OCI-LY1 (cell line): ENCODE data around the gene OLFML2B.

Experiments used
- EZH2 ChIP-seq: fragments of 200-600 bp; sonication (generic), shearing (Covaris generic); IDR thresholded peaks from 2 replicates; pipeline ENCODE4 v1.8.0; 2017; ENCODE audit warnings: borderline replicate concordance, mixed run types, mild to moderate bottlenecking, antibody characterized with exemption, low read length, moderate library complexity, mixed read lengths
- TF ChIP-seq, protein P1 (sequence below): fragments of 200-600 bp; sonication (generic), shearing (Covaris generic); IDR thresholded peaks from 2 replicates; pipeline ENCODE4 v1.5.1; 2017; ENCODE audit warnings: mild to moderate bottlenecking, antibody characterized with exemption, low read length, moderate library complexity, mixed read lengths

DNA sequence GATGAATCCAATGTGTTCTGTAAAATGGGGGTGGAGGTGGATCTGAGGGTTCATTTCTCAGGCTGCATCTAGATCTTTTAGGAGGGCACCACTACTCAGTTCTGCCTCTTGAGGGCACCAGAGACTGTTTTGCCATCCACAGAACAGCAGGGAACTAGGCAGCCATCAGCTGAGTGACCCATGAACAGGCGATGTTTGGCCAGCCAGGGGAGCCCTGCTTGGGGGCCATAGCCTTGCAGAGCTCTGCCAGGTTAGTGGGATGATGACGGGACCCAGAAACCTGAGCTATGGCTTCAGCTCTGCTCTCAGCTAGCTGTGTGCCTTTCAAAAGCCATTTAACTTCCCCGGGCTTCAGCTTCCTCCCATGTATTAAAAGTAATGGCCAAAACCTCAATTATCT lies 32.4 kb upstream of the OLFML2B start:
- TF ChIP-seq, protein P1, sequence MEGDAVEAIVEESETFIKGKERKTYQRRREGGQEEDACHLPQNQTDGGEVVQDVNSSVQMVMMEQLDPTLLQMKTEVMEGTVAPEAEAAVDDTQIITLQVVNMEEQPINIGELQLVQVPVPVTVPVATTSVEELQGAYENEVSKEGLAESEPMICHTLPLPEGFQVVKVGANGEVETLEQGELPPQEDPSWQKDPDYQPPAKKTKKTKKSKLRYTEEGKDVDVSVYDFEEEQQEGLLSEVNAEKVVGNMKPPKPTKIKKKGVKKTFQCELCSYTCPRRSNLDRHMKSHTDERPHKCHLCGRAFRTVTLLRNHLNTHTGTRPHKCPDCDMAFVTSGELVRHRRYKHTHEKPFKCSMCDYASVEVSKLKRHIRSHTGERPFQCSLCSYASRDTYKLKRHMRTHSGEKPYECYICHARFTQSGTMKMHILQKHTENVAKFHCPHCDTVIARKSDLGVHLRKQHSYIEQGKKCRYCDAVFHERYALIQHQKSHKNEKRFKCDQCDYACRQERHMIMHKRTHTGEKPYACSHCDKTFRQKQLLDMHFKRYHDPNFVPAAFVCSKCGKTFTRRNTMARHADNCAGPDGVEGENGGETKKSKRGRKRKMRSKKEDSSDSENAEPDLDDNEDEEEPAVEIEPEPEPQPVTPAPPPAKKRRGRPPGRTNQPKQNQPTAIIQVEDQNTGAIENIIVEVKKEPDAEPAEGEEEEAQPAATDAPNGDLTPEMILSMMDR, result peak; percentile 89
- no peak for TF ChIP-seq EZH2
